T1000 (cell line): ENCODE measurements around the gene LPP.

Experiments used
- DNase-seq: peaks from one replicate; lab custom pipeline; 2025; ENCODE audit warnings: mixed read lengths; lab: John Stamatoyannopoulos, UW

LPP gene

DNA sequence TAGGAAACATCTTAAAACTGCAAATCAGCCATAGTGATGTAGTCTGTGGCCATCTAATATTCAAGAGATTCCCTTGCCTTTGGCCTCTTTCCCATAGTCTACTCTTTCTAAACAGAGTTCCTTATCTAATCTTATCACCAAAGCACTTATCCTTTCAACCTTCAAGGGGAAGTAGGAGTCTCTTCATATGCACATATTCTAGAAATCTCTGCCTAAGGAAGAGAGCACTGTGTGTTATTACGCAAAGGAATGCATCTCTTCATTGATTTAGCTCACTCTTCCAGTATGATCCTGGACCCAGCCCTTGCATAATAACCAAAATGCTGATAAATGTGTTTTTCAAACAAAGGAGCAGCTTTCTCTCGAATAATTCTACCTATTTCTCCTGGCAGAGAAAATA lies 764.1 kb downstream of the LPP start:
- DNase-seq, result no peak

DNA sequence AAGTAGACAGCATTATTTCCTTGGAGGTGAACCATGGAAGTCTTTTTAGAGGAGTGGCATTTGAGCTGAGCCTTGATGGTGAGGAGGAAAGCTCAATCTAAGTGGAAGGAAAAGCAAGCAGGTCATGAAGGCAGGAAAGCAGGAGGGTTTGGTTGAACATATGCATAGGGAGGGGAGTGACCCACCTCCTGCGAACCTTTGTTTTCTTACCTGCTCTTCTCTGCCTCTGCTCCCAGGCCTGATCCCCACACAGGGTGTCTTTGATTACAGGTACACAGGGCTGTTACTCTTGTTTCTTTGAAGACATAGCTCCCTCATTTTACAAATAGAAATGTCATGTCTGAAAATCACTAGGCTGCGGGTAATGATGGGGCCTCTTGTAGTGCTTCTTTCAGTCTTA lies 769.7 kb downstream of the LPP start:
- DNase-seq, result no peak

DNA sequence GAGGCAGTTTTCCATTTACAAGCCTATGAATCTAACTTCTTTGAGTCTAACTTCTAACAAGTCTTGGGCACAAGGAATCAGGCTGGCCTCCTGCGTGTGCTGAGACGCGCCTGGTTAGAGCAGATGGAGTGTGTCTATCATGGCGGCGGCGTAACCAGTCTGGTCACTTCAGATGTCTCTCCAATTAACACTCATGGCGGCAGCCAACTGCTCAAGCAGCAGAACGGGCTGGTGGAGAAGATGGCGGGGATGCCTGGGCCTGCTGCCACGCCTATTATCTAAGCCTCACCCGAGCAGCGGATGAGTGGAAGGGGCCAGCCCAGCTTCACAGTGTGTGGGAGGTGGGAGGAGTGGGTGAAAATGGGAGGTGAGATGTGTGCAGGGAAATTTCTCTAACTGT lies 771.4 kb downstream of the LPP start:
- no peak for DNase-seq

DNA sequence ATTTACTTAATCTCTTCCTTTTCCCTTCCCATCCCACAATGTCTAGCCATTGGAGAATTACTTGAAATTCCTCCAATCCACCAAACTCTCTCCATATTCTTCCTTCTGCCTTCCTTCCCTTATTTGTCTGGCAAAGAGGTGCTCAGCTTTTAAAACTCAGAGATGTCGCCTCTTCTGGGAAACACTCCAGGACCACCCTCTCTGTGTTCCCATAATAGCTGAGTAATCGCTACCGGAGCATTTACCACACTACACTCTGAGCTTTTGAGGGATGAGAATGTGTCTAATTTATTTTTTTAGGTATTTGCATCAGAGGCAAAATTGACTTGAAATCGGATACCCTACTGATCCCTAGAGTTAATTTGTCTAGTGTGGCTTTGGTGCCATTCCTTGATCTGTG lies 772.2 kb downstream of the LPP start:
- DNase-seq, result no peak

DNA sequence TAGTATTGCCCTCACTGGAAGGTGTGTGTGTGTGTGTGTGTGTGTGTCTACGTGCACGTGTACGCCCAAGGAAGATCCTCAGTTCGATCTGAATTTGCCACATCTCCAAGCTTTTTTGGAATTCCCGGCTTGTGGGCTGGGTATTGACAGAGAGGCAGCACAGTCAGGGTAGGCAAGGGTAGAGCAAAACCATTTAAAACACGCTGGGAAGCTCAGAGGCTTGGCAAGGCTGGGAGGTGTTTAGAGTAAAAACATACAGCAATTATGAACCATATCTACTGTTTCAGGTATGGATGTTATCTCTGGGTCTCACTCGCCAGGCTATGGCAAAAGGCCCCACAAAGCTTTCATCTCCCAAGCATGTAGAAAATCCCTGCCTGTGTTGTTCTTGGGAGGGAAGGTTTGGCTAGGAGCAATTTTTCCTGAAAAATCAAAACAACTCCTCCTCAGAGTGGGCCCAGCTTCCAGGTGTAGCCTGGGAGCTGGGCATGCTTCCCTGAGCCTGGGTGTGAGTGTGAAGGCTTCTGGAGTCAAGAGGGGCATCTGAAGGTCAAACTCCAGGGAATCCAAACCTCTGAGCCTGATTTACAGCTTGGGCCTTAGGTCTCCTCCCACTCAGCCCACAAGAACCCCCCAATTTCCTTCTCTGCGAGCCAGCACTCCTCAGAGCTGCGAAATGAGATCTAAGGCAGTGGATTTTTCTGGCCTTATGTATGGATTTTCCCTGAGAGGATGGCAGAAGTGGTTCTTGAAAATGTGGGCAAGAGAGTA lies 773.0 kb downstream of the LPP start:
- DNase-seq, result no peak

DNA sequence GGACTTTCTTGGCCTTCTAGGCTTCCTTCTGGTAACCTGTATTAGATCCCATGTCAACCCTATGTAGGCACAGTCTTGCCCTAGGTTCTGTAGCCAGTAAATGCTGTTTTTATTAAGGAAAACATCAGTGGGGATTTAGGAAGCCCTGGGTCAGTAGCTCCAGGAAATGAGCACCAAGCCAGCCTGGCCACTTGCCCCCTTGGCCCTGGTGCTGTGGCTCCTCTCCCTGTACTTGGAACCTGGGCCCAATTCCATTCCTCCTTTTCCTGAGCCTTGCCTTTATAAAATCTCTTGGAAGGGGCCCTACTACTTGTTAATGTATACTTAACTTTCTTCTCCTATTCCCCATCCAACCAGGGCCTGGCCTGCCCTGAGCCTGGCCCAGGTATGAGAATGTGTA lies 774.0 kb downstream of the LPP start:
- DNase-seq, result no peak

DNA sequence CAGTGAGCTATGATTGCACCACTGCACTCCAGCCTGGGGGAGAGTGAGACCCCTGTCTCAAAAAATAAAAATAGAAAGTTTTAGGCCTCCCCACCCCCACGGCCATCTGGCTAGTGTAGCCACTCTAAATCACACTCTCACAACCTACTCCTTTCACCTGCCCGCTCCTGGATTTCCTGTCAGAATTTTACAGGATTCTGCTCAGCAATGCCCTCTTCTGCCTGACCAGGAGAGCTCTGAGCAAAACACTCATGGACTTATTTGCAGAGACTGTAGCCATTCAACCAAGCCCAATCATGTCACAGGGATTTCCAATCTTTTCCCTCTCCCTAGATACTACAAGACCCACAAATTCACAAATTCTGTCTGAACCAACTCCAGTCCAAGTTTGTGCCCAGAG lies 775.2 kb downstream of the LPP start:
- DNase-seq, result no peak

DNA sequence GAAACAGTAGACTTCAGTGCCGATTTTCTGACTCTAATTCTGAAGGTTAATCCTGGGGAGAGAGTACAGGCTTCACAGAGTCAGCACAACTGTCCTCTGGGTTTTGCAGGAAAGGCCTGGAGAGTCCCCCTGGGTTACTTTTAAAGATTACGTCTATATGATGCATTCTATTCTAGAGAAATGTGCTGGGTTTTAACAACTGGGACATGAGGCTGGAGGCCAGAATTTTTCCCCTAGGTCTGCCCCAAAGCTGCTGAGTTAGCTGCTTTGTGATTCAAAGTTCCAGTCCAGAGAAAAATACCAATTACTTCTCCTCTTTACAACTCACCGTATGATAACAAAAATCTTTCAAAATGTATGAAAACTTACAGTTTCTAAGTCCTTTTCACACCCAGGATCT lies 777.1 kb downstream of the LPP start:
- DNase-seq, result no peak

DNA sequence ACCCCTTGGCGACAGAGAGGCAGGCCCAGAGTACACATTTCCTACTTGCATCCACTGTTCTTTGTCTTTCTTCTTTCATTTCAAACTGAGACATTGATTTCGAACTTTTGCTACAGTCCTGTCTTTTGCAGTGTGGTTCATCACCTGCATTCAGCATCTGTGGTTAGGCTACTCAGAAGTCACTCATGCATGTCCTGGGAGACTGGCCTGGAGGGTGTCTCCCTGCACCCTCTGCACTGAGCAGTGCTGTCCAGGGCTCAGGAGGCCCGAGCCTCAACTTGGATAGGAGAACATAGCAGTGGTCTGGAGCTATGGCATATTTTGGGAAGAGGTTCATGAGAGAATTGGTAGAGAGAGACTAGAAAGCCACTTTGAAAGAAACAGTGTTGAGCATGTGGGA lies 777.6 kb downstream of the LPP start:
- no peak for DNase-seq

DNA sequence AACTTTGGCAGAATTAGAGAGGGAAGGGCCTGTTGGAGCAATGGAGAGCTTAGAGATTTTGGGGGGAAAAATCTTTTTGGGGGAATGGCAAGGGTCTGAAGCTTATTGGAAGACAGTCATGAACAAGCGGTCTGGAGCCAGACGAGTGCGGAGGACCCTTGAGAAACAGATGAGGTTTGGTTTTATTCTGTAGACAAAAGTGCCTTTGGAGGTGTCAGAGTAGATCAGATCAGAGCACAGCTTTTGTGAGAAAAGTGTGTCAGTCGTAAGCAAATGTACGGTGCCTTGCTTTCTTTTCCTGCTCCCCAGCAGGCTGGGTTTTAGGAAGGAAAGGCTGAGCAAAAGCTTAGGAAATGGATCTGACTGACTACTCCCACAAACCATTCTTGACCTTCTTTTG lies 781.0 kb downstream of the LPP start:
- DNase-seq, result no peak

DNA sequence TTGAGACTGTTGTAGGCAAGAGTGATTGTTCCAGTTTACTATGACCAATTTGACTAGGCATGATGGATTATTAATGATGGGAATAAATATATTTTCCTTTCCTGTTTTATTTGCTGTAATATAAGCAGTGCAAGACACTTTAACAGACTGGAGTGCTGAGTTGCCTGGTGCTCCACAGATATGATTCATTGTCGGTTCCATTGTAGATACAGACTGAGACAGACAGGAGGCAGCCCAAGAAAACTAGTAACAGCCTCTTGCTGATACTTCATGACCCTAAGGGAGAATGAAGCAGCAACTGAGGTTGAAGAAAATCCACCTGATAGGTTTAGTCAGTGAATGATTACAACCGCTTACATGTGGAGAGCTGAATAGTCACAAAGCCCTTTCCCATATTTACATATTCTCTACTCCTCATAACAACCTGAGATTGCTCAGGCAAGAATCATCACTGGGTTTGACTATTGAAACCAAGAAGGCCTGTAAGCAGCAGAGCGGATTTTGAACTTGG lies 782.7 kb downstream of the LPP start:
- no peak for DNase-seq

DNA sequence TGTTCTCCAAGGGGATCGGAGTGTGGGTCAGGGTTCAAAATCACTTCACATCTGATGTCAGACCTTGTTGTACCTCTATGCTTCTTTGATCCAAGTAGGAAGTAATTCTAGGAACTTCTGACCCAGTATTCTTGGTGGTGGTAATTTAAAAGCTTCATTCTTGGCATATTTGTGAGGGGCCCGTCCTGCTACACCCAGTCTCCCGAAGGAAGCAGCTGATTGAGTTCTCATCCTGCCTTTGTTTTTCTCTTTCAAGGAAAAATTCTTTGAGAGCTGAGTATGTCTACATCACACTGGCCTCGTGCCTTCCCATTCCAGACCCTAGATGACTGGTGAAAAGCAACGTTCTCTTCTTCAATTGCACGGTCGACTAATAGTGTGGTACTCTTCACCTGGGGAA lies 783.4 kb downstream of the LPP start:
- no peak for DNase-seq

DNA sequence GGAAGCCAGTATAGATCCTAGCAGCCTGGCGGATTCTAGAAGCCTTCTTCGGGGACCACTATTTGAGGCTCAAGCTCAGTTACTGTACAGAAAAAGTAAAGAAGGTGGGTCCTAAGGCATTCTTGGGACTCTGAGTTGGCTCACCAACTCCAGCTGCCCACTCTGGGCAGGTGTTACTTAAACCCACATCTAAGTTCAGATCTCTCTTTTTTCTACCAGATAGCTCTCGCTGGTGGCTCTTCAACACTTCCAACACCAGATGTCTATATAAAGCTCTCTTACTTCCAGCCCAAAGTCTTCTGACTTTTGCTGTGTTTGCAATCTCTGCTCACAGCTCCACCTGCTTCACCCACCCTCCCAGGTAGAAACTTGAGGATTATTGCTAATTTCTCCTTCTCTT lies 785.0 kb downstream of the LPP start:
- DNase-seq, result no peak

DNA sequence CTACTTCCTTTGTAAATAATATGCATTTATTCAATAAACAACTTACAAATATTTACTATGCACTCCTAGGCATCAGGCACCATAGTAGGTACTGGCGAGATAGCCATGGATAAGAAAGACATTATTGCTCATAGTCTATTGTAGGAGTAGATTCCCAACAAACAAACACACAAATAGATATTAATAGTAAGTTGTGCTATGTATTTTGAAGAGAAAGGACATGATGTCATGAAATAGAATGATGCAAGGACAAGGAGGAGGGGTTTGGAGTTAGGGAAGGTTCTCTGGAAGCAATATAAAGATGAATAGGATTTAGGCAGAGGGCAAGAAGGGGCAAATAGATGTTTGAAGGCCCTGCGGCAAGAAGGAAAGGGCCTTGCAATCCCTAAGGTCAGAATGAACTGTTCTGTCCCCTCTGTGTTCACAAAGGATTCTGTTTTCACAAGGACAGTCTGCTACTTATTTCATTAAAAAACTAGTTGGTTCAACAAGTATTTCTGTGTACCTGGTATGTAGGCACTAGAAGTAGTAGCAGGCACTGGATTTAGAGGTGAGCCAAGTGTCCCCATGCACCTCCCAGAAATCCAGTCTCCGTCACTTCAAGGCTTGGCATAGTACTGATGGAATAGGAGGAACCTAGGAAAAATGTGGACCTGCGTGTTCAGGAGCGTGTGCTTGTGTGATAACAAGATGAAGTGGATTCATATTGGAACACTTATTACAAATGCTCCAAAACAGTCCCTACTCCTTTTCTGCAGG lies 786.0 kb downstream of the LPP start:
- no peak for DNase-seq
